Naive thymus-derived CD4-positive, alpha-beta T cell (primary cell): ENCODE results near the gene SPCS2. TPM values are rescaled to one million over a fixed set of nuclear protein-coding genes. Genes with fewer than 3 reads are reported as not detected.

Source experiments
- ATAC-seq: fragments of 150-1000 bp; cut with Tn5 transposase; 2 replicates; pipeline ENCODE4 v1.10.0; 2021; ENCODE audit warnings: mild to moderate bottlenecking, moderate library complexity
- CTCF ChIA-PET: fragments of 350-600 bp; sonication (Branson Sonifier 250); formaldehyde crosslinking; loops from one replicate; lab custom pipeline; 2021; ENCODE audit warnings: antibody characterized with exemption; lab: Charles Lee
- POLR2A ChIA-PET: fragments of 350-600 bp; sonication (Branson Sonifier 250); formaldehyde crosslinking; loops from one replicate; lab custom pipeline; 2021; ENCODE audit warnings: antibody characterized with exemption, inconsistent platforms; lab: Charles Lee
- DNase-seq, 9 donors: peaks; one replicate each; pipeline versions ENCODE4 v3.0.0 to v3.0.0-alpha.2; 2020 to 2022; ENCODE audit warnings: mixed read lengths in 1 of 9
- H3K27ac ChIP-seq: one replicate; pipeline ENCODE4 v1.7.0; 2013; ENCODE audit warnings: mild to moderate bottlenecking, low read depth, low read length, moderate library complexity
- H3K27me3 ChIP-seq, 2 donors: one replicate each; pipeline ENCODE4 v1.7.0; 2013; ENCODE audit warnings: low read length in 2 of 2, mild to moderate bottlenecking in 2 of 2, moderate library complexity in 2 of 2; ENCODE audit not compliant: control insufficient read depth in 2 of 2, insufficient read depth in 2 of 2
- H3K36me3 ChIP-seq, 3 experiments: 1 replicate in 2 of 3; 2 replicates in 1 of 3; pipeline ENCODE4 v1.7.0; 2013; ENCODE audit warnings: low read length in 3 of 3, mild to moderate bottlenecking in 3 of 3, moderate library complexity in 1 of 3; ENCODE audit not compliant: insufficient read depth in 3 of 3, control insufficient read depth in 2 of 3
- H3K4me1 ChIP-seq, 2 donors: one replicate each; pipeline ENCODE4 v1.7.0; 2013; ENCODE audit warnings: low read length in 2 of 2, mild to moderate bottlenecking in 2 of 2, moderate library complexity in 1 of 2; ENCODE audit not compliant: control insufficient read depth in 2 of 2, insufficient read depth in 2 of 2
- H3K4me3 ChIP-seq: 2 replicates; pipeline ENCODE4 v1.7.0; 2013; ENCODE audit warnings: mild to moderate bottlenecking, low read length
- H3K9me3 ChIP-seq, 3 experiments: 1 replicate in 2 of 3; 2 replicates in 1 of 3; pipeline ENCODE4 v1.7.0; 2013; ENCODE audit warnings: low read length in 3 of 3; ENCODE audit not compliant: control insufficient read depth in 2 of 3
- H3K27ac Mint-ChIP-seq, 9 donors: one replicate each; pipeline ENCODE4 v1.8.0; 2020 to 2022; ENCODE audit warnings: mixed read lengths in 9 of 9, mild to moderate bottlenecking in 8 of 9, moderate library complexity in 5 of 9, inconsistent platforms in 2 of 9
- H3K27me3 Mint-ChIP-seq, 5 donors: one replicate each; pipeline ENCODE4 v1.8.0; 2021 to 2022; ENCODE audit warnings: mixed read lengths in 5 of 5, mild to moderate bottlenecking in 1 of 5
- H3K36me3 Mint-ChIP-seq, 5 donors: one replicate each; pipeline ENCODE4 v1.8.0; 2020 to 2022; ENCODE audit warnings: mixed read lengths in 5 of 5, mild to moderate bottlenecking in 3 of 5, inconsistent platforms in 1 of 5
- H3K4me1 Mint-ChIP-seq, 7 donors: one replicate each; pipeline ENCODE4 v1.8.0; 2020 to 2022; ENCODE audit warnings: mixed read lengths in 7 of 7, mild to moderate bottlenecking in 3 of 7, inconsistent platforms in 1 of 7
- H3K4me3 Mint-ChIP-seq, 10 donors: one replicate each; pipeline ENCODE4 v1.8.0; 2020 to 2022; ENCODE audit warnings: mild to moderate bottlenecking in 10 of 10, mixed read lengths in 10 of 10, moderate library complexity in 6 of 10, inconsistent platforms in 2 of 10
- H3K9me3 Mint-ChIP-seq, 11 donors: one replicate each; pipeline ENCODE4 v1.8.0; 2020 to 2022; ENCODE audit warnings: mixed read lengths in 11 of 11, mild to moderate bottlenecking in 4 of 11, inconsistent platforms in 1 of 11, moderate library complexity in 1 of 11
- intact Hi-C, 2 donors: fragments of 100-400 bp; cut with micrococcal nuclease; formaldehyde crosslinking; loops; one replicate each; pipeline ENCODE4 v1.15.1; 2023
- polyA plus RNA-seq, 2 donors: library from polyadenylated mRNA; unstranded; fragments of 300-500 nt; fragmentation: Illumina TruSeq; gene quantifications; one replicate each; pipeline ENCODE4 v1.2.3, GENCODE V29; 2021
- total RNA-seq, 6 experiments: library from RNA in 5 of 6; stranded (reverse) in 5 of 6; gene quantifications; 1 replicate in 5 of 6; 2 replicates in 1 of 6; pipeline ENCODE4 v1.2.3 and lab custom pipeline; 2021 to 2026

Gene SPCS2
- total and polyA plus RNA-seq, 7 experiments from 2014 or later, result 53.9 to 211 (median 100) TPM

DNA sequence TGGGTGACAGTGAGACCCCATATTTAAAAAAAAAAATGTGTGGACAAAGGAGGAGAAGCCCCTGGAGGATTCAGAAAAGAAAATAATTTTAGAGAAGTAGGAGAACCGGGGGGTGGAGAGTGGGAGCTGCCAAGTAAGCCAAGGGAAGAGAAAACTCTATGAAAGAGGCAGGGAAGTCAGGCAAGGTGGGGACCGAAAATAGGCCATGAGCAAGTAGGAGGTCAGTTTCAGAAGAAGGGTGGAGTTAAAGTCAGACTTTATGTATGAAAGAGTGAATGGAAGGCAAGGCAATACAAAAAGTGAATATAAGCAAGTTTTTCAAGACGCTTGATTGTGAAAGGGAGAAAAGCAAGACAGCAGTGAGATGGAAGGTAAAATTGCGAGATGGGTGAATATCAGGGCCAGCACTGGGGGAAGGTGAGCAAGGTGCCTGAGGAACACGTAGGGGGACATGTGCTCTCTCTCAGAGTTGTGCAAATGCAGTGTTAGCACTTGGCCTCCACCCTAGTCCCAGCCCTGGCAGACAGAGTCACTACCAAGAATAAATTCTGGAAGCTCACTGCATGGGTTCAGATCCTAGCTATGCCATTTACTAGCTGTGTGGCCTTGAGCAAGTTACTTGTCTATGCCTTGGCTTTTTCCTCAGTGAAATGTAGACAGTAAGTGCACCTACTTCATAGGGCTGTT, 6.8 kb upstream of the SPCS2 start:
- H3K27ac ChIP-seq, result no peak overlapping the region
- Mint-ChIP-seq H3K36me3 (peaks cover 14 to 64% (median 26%) of the 10 kb centered on the region in 5 donors), H3K4me3 (no peak overlapping the region), H3K9me3 (no peaks in the 10 kb centered on the region), H3K27me3 (no peaks in the 10 kb centered on the region), H3K27ac (no peak overlapping the region), H3K4me1 (peaks cover 8 to 46% (median 13%) of the 10 kb centered on the region in 7 donors)
- peaks cover 0 to 62% (median 0%) of the 10 kb centered on the region in 3 experiments for H3K36me3 ChIP-seq
- H3K4me3 ChIP-seq, result no peak overlapping the region
- H3K4me1 ChIP-seq, result no peaks in the 10 kb centered on the region
- DNase-seq (no peak), ATAC-seq (no peak)
- H3K27me3 ChIP-seq, result no peaks in the 10 kb centered on the region
- no peaks in the 10 kb centered on the region for H3K9me3 ChIP-seq
- POLR2A ChIA-PET, result interaction anchor here (0.5 kb wide), 1 partner anchor 11 kb away, joined by 3 read pairs; no protein-coding TSS in a partner anchor
- intact Hi-C loops, result loop anchor here (10.0 kb wide), 2 partner anchors 873 to 1503 kb away; partner anchors contain the start of genes EMSY (in 1 of the 2) and UVRAG (in 1 of the 2)
- CTCF ChIA-PET, result interaction anchor here (0.7 to 1.3 kb wide), 2 partner anchors 13 to 37 kb away, joined by 3 read pairs; no protein-coding TSS in a partner anchor

DNA sequence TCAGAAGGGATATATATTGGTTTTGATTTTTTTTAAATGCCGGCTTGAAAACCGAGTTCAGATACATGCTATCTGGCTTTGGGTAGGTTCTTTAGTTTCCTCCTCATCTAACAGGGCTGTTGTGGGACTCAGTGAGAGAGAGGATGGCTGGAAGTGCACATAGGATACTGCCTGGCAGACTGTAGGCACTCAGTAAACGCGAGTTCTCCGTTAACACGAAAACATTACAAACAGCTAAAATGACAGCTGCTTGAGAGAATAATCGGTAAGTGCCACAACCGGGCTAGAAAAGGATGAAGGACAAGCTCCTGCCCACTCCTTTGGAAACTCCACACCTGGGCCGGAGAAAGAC, 544 bp upstream of the SPCS2 start:
- intact Hi-C loops, result loop anchor here (2.0 to 10.0 kb wide), 9 partner anchors 20 to 1806 kb away; partner anchors contain the start of genes COA4 (in 1 of the 2), EMSY (in 1 of the 2), FCHSD2 (in 1 of the 2) and PAAF1 (in 1 of the 2)

GRCh38 chr11:74949753-74950137, 679 bp downstream of the SPCS2 start:
- H3K4me1 ChIP-seq, result peaks cover 16 to 21% of the 10 kb centered on the region in 2 donors
- intact Hi-C loops, result loop anchor here (1.0 to 10.0 kb wide), 18 partner anchors 21 to 1807 kb away; partner anchors contain the start of genes NEU3 (in 2 of the 2), POLD3 (in 2 of the 2), RNF169 (in 2 of the 2) and RPS3 (in 2 of the 2)
- peak overlapping the region; percentile 95 to 99 (median 96) for H3K4me3 Mint-ChIP-seq

More for the DNA sequence above, 544 bp upstream of the SPCS2 start:
- peaks cover 0 to 18% (median 4%) of the 10 kb centered on the region in 3 experiments for H3K36me3 ChIP-seq
- peak overlapping the region; percentile 78 for H3K27ac ChIP-seq
- H3K27me3 ChIP-seq, result no peaks in the 10 kb centered on the region
- peak overlapping the region; percentile 85 to 99 (median 96) for H3K27ac Mint-ChIP-seq
- ChIA-PET CTCF (interaction anchor here (0.7 to 0.9 kb wide), 2 partner anchors 76 to 192 kb away, joined by 3 read pairs; no protein-coding TSS in a partner anchor), POLR2A (interaction anchor here (0.7 to 1.5 kb wide), 3 partner anchors 12 to 41 kb away, joined by 3 to 9 read pairs (median 4); partner anchors contain the start of gene NEU3)
- peak overlapping the region; percentile 95 to 99 (median 96) for H3K4me3 Mint-ChIP-seq
- H3K4me1 Mint-ChIP-seq, result peaks cover 28 to 80% (median 49%) of the 10 kb centered on the region in 7 donors
- H3K36me3 Mint-ChIP-seq, result peaks cover 0 to 36% (median 7%) of the 10 kb centered on the region in 5 donors
- peak overlapping the region; percentile 99 for H3K4me3 ChIP-seq
- H3K27me3 Mint-ChIP-seq, result no peaks in the 10 kb centered on the region
- DNase-seq (no peak), ATAC-seq (peak; percentile 5)
- H3K9me3 Mint-ChIP-seq, result peaks cover 0 to 1% (median 0%) of the 10 kb centered on the region in 11 donors
- H3K9me3 ChIP-seq, result no peaks in the 10 kb centered on the region
- H3K4me1 ChIP-seq, result peaks cover 16 to 21% of the 10 kb centered on the region in 2 donors

DNA sequence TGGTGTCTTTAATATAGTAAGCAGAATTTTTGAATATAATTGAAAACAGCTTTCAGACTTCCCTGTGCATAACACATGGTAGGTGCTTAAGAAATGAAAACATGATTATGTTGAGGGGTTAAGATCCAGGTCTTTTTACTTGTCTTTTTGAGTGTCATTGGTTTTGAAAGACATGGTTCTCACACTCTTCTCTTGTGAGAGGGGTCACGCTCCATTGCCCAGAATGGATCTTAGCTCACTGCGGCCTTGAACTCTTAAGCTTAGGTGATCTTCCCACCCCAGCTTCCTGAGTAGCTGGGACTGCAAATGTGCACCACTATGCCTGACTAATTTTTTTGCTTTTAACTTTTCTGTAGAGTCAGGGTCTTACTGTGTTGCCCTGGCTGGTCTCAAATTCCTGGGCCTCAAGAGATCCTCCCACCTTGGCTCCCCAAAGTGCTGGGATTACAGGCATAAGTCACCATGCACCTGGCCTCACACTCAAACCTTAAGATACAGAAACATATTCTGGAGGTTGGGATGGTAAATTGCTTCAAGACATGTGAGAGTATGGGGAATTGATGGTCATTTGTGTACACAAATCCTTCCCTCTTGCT, 1.4 kb downstream of the SPCS2 start:
- peak overlapping the region; percentile 85 to 99 (median 96) for H3K27ac Mint-ChIP-seq
- peaks cover 16 to 21% of the 10 kb centered on the region in 2 donors for H3K4me1 ChIP-seq
- peaks cover 0 to 12% (median 9%) of the 10 kb centered on the region in 3 experiments for H3K36me3 ChIP-seq
- ATAC-seq (no peak), DNase-seq (no peak)
- H3K36me3 Mint-ChIP-seq, result peaks cover 0 to 29% (median 7%) of the 10 kb centered on the region in 5 donors
- no peaks in the 10 kb centered on the region for H3K27me3 Mint-ChIP-seq
- POLR2A ChIA-PET, result no interaction called here
- peak overlapping the region; percentile 99 for H3K4me3 ChIP-seq
- intact Hi-C loops, result no loop called here
- peak overlapping the region; percentile 78 for H3K27ac ChIP-seq
- peaks cover 35 to 90% (median 64%) of the 10 kb centered on the region in 7 donors for H3K4me1 Mint-ChIP-seq
- H3K4me3 Mint-ChIP-seq, result peak overlapping the region; percentile 95 to 99 (median 96)
- H3K9me3 ChIP-seq, result no peaks in the 10 kb centered on the region
- CTCF ChIA-PET, result no interaction called here
- H3K27me3 ChIP-seq, result no peaks in the 10 kb centered on the region
- peaks cover 0 to 1% (median 0%) of the 10 kb centered on the region in 11 donors for H3K9me3 Mint-ChIP-seq

More at GRCh38 chr11:74949753-74950137, 679 bp downstream of the SPCS2 start:
- Histone ChIP-seq H3K27me3 (no peaks in the 10 kb centered on the region), H3K4me3 (peak overlapping the region; percentile 99), H3K27ac (peak overlapping the region; percentile 78), H3K36me3 (peaks cover 0 to 10% (median 10%) of the 10 kb centered on the region in 3 experiments), H3K9me3 (no peaks in the 10 kb centered on the region)
- ATAC-seq (no peak), DNase-seq (peak in 1 of 9 donors; percentile 2)
- H3K9me3 Mint-ChIP-seq, result peaks cover 0 to 1% (median 0%) of the 10 kb centered on the region in 11 donors
- peaks cover 33 to 90% (median 61%) of the 10 kb centered on the region in 7 donors for H3K4me1 Mint-ChIP-seq
- peak overlapping the region; percentile 85 to 99 (median 96) for H3K27ac Mint-ChIP-seq
- ChIA-PET POLR2A (interaction anchor here (1.5 kb wide), 1 partner anchor 39 kb away, joined by 9 read pairs; the partner anchor contains the start of gene NEU3), CTCF (no interaction called here)
- peaks cover 0 to 34% (median 7%) of the 10 kb centered on the region in 5 donors for H3K36me3 Mint-ChIP-seq
- no peaks in the 10 kb centered on the region for H3K27me3 Mint-ChIP-seq

DNA sequence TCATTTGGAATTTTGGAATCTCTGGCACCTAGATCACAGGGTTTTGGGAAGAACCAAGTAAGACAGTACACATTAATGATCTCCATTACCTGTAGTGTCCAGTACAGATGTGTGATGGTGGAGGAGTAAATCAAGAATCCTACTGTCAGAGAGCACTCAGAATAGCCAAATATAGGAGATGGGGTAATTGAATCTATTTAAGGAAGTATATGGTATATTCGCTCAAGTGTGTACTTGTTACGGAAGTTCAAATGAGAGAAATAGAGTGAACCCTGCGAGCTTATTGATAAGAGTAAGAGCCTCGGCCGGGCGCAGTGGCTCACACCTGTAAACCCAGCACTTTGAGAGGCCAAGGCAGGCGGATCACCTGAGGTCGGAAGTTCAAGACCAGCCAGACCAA, 2.2 kb downstream of the SPCS2 start:
- Histone ChIP-seq H3K27ac (no peak overlapping the region), H3K4me1 (peaks cover 18 to 21% of the 10 kb centered on the region in 2 donors)

DNA sequence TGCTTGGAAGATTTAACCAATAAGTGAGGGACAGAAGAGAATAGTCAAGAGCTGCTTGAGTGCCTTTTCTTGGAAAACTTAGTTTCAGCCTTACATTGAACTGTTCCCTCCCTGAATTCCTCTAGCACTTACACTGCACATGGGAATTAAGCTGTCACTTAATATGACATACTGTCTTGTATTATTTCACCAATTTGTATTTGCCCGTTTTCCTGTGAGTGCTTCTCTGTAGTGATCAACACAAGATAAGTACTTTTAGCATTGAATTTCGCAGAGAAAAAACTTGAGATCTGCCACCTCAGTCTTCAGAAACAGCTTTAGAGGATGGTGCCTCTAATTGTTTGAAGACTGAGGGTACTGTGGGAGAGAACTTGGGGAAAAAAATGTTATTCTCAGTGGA, 3.7 kb downstream of the SPCS2 start:
- Histone ChIP-seq H3K4me1 (peaks cover 21 to 23% of the 10 kb centered on the region in 2 donors), H3K9me3 (no peaks in the 10 kb centered on the region), H3K27me3 (no peaks in the 10 kb centered on the region), H3K36me3 (peaks cover 0 to 12% (median 12%) of the 10 kb centered on the region in 3 experiments), H3K4me3 (no peak overlapping the region), H3K27ac (no peak overlapping the region)
- H3K4me3 Mint-ChIP-seq, result no peak overlapping the region
- ChIA-PET CTCF (interaction anchor here (0.6 kb wide), 1 partner anchor 318 kb away, joined by 3 read pairs; no protein-coding TSS in a partner anchor), POLR2A (interaction anchor here (0.6 to 1.3 kb wide), 3 partner anchors 9 to 36 kb away, joined by 3 to 6 read pairs (median 3); partner anchors contain the start of gene NEU3)
- intact Hi-C loops, result no loop called here
- peaks cover 45 to 96% (median 80%) of the 10 kb centered on the region in 7 donors for H3K4me1 Mint-ChIP-seq
- H3K36me3 Mint-ChIP-seq, result peaks cover 0 to 31% (median 11%) of the 10 kb centered on the region in 5 donors
- peak overlapping the region in 1 of 9 donors; percentile 34 for H3K27ac Mint-ChIP-seq
- peaks cover 0 to 1% (median 0%) of the 10 kb centered on the region in 11 donors for H3K9me3 Mint-ChIP-seq
- DNase-seq (no peak), ATAC-seq (no peak)
- no peaks in the 10 kb centered on the region for H3K27me3 Mint-ChIP-seq

More for the DNA sequence above, 2.2 kb downstream of the SPCS2 start:
- H3K27ac Mint-ChIP-seq, result peak overlapping the region in 5 of 9 donors; percentile 25 to 99 (median 91)
- no peaks in the 10 kb centered on the region for H3K27me3 Mint-ChIP-seq
- H3K9me3 Mint-ChIP-seq, result peaks cover 0 to 1% (median 0%) of the 10 kb centered on the region in 11 donors
- ChIA-PET CTCF (no interaction called here), POLR2A (no interaction called here)
- intact Hi-C loops, result no loop called here
- peaks cover 0 to 30% (median 7%) of the 10 kb centered on the region in 5 donors for H3K36me3 Mint-ChIP-seq
- Histone ChIP-seq H3K36me3 (peaks cover 0 to 12% (median 9%) of the 10 kb centered on the region in 3 experiments), H3K27me3 (no peaks in the 10 kb centered on the region), H3K9me3 (no peaks in the 10 kb centered on the region), H3K4me3 (no peak overlapping the region)
- H3K4me3 Mint-ChIP-seq, result peak overlapping the region in 9 of 10 donors; percentile 7 to 99 (median 96)
- ATAC-seq, result no peak
- peaks cover 39 to 92% (median 69%) of the 10 kb centered on the region in 7 donors for H3K4me1 Mint-ChIP-seq
- no peak for DNase-seq
